Progenitor cell of endocrine pancreas (in vitro differentiated cells): Measurements from ENCODE around the gene UQCRC1. TPM values are rescaled to one million over a fixed set of nuclear protein-coding genes. Genes with fewer than 3 reads are reported as not detected.

ENCODE experiments used
- DNase-seq: peaks from one replicate; pipeline ENCODE4 v3.0.0; 2021; ENCODE audit warnings: low spot score; ENCODE audit not compliant: unreplicated experiment
- H3K27ac Mint-ChIP-seq: 2 replicates; pipeline ENCODE4 v1.8.0; 2021; ENCODE audit warnings: mild to moderate bottlenecking, moderate library complexity, mixed read lengths
- H3K27me3 Mint-ChIP-seq: 2 replicates; pipeline ENCODE4 v1.8.0; 2021; ENCODE audit warnings: mixed read lengths
- H3K36me3 Mint-ChIP-seq: 2 replicates; pipeline ENCODE4 v1.8.0; 2022; ENCODE audit warnings: mixed read lengths; ENCODE audit not compliant: insufficient read depth
- H3K4me1 Mint-ChIP-seq: 2 replicates; pipeline ENCODE4 v1.8.0; 2021; ENCODE audit warnings: low read depth, mixed read lengths
- H3K4me3 Mint-ChIP-seq: 2 replicates; pipeline ENCODE4 v1.8.0; 2021; ENCODE audit warnings: low read depth, mild to moderate bottlenecking, moderate library complexity, mixed read lengths
- H3K9me3 Mint-ChIP-seq: 2 replicates; pipeline ENCODE4 v1.8.0; 2021; ENCODE audit warnings: low read depth, mixed read lengths
- total RNA-seq: library from RNA; stranded (reverse); gene quantifications from 2 replicates; pipeline ENCODE4 v1.2.1, GENCODE V29; 2021
- TF ChIP-seq, protein P1 (sequence below): fragments of 200-600 bp; sonication (generic); IDR thresholded peaks from one replicate; pipeline ENCODE4 v1.5.0; 2021; ENCODE audit warnings: antibody characterized with exemption, mild to moderate bottlenecking; ENCODE audit not compliant: unreplicated experiment

The UQCRC1 gene
- total RNA-seq, 1 donor from 2014 or later: 219 TPM

DNA sequence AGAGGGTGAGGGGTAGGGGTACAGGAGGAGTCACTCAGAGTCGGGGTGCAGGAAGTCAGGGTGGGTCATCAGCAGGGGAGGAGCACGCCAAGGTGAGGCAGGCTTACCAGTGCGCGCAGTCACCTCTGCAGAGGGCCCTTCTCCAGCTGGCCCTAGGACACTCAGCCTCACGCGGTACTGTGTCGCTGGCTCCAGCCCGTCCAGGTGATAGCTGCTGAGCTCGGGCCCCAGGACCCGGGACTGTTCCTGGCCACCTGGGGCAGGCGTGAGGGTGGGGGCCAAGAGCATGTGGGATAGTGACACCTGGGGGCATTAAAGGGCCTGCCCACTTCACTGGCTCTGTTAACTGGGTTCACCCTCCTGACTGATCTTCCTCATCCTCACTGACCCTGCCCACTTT, 21.8 kb downstream of the UQCRC1 start:
- Mint-ChIP-seq H3K27ac (no peak overlapping the region), H3K27me3 (no peaks in the 10 kb centered on the region), H3K4me3 (no peak overlapping the region), H3K36me3 (peaks cover 3% of the 10 kb centered on the region), H3K9me3 (no peaks in the 10 kb centered on the region), H3K4me1 (no peaks in the 10 kb centered on the region)
- DNase-seq: no peak
- TF ChIP-seq, protein P1, sequence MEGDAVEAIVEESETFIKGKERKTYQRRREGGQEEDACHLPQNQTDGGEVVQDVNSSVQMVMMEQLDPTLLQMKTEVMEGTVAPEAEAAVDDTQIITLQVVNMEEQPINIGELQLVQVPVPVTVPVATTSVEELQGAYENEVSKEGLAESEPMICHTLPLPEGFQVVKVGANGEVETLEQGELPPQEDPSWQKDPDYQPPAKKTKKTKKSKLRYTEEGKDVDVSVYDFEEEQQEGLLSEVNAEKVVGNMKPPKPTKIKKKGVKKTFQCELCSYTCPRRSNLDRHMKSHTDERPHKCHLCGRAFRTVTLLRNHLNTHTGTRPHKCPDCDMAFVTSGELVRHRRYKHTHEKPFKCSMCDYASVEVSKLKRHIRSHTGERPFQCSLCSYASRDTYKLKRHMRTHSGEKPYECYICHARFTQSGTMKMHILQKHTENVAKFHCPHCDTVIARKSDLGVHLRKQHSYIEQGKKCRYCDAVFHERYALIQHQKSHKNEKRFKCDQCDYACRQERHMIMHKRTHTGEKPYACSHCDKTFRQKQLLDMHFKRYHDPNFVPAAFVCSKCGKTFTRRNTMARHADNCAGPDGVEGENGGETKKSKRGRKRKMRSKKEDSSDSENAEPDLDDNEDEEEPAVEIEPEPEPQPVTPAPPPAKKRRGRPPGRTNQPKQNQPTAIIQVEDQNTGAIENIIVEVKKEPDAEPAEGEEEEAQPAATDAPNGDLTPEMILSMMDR: no peak

- Mint-ChIP-seq H3K27me3 (no peaks in the 10 kb centered on the region), H3K4me1 (no peaks in the 10 kb centered on the region), H3K27ac (no peak overlapping the region), H3K36me3 (peaks cover 1% of the 10 kb centered on the region), H3K4me3 (no peak overlapping the region), H3K9me3 (no peaks in the 10 kb centered on the region)
- TF ChIP-seq, protein P1: no peak
- DNase-seq: no peak
Measured at GRCh38 chr3:48585411-48585810, 24.0 kb downstream of the UQCRC1 start.

DNA sequence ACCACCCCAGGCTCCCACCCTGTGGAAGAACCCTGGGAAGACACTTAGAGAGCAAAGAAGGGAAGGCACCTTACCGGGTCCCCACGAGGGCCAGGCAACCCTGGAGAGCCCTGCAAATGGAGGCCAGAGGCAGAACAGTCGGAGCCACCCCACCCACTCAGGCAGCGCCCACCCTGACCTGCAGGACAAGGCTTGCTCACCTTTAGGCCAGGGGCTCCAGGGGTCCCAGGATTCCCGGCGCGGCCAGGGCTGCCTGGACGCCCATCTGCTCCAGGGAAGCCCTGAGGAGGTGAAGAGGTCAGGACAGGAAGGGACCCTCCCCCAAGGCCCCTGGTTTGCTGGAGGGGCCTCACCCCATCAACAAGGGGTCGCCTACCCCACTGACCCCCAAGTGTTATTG, 24.6 kb downstream of the UQCRC1 start:
- H3K4me3 Mint-ChIP-seq: no peak overlapping the region
- DNase-seq: no peak
- H3K4me1 Mint-ChIP-seq: no peaks in the 10 kb centered on the region

DNA sequence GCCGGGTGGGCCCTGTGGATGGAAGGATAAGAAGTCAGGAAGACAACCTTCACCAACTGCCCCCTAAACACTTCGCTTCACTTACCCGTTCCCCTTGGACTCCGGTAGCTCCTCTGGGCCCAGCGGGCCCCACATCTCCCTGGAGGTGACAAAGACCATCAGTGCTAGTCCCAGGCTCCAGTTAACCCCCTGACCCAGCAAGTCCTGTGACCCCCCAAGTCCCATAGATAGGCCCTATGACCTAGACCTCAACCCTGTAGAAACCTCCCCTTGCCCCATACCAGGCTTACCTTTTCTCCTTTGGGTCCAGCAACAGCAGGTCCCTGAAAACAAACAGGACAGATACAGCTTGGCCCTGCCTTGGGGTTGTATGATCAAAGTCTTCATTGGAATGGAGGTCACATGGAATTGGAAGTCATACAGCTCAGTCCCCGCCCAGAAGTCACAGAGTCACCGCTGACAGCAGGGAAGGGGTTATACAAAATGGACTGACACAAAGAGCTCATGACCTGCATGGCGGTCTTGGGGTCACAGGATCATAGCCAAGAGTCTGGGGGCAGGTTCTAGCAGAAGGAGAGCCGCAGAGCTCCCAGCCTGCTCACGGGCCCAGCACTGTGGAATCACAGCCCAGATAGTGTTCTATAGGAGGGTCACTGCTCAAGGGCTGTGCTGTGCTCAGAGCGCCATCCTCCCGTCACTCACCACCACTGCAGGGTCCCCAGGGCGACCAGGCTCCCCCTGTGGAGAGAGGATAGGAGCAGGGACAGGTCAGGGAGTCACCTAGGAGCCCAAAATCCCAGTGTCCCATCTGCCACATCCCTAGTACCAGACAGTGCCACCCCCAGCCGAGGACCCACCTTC, 27.6 kb downstream of the UQCRC1 start:
- H3K27ac Mint-ChIP-seq: no peak overlapping the region
- H3K4me1 Mint-ChIP-seq: no peaks in the 10 kb centered on the region
- TF ChIP-seq, protein P1: no peak
- H3K9me3 Mint-ChIP-seq: no peaks in the 10 kb centered on the region
- H3K36me3 Mint-ChIP-seq: peaks cover 1% of the 10 kb centered on the region
- no peaks in the 10 kb centered on the region for H3K27me3 Mint-ChIP-seq
- no peak for DNase-seq
- no peak overlapping the region for H3K4me3 Mint-ChIP-seq

More for the DNA sequence above, 24.6 kb downstream of the UQCRC1 start:
- H3K27ac Mint-ChIP-seq: no peak overlapping the region
- TF ChIP-seq, protein P1: no peak
- H3K36me3 Mint-ChIP-seq: peaks cover 1% of the 10 kb centered on the region
- H3K9me3 Mint-ChIP-seq: no peaks in the 10 kb centered on the region
- H3K27me3 Mint-ChIP-seq: no peaks in the 10 kb centered on the region

GRCh38 chr3:48576647-48577046, 32.8 kb downstream of the UQCRC1 start:
- DNase-seq: no peak
- Mint-ChIP-seq H3K9me3 (no peaks in the 10 kb centered on the region), H3K27ac (no peak overlapping the region), H3K4me1 (no peaks in the 10 kb centered on the region), H3K27me3 (no peaks in the 10 kb centered on the region), H3K36me3 (no peaks in the 10 kb centered on the region), H3K4me3 (no peak overlapping the region)
- TF ChIP-seq, protein P1: no peak
